SK-N-SH treated with all-trans-retinoic acid at 6 μM for 48 hours (cell line): ENCODE measurements around the gene LCN12.

ENCODE experiments used
- ATAC-seq: fragments of 200-7000 bp; cut with Tn5 transposase; 3 replicates; pipeline ENCODE4 v1.9.1; 2020; ENCODE audit warnings: mild to moderate bottlenecking, moderate library complexity
- ARNTL ChIP-seq: fragments of 450-650 bp; formaldehyde crosslinking; IDR thresholded peaks from 2 replicates; pipeline ENCODE4 v1.5.0; 2020; ENCODE audit warnings: low read depth, mild to moderate bottlenecking, moderate library complexity, borderline replicate concordance
- CREB5 ChIP-seq: fragments of 250-450 bp; sonication (Bioruptor Pico); IDR thresholded peaks from 2 replicates; pipeline ENCODE4 v1.5.1; 2020; ENCODE audit warnings: low read depth, mild to moderate bottlenecking, moderate library complexity
- CSDC2 ChIP-seq: fragments of 250-450 bp; sonication (Bioruptor Pico); IDR thresholded peaks from 2 replicates; pipeline ENCODE4 v1.5.0; 2020; ENCODE audit warnings: mild to moderate bottlenecking, moderate library complexity
- ESRRG ChIP-seq: fragments of 250-450 bp; sonication (Bioruptor Pico); IDR thresholded peaks from 2 replicates; pipeline ENCODE4 v1.6.1; 2021; ENCODE audit warnings: mild to moderate bottlenecking
- ISL1 ChIP-seq: fragments of 250-450 bp; sonication (Bioruptor Pico); IDR thresholded peaks from 2 replicates; pipeline ENCODE4 v2.1.2; 2022; ENCODE audit warnings: mild to moderate bottlenecking, moderate library complexity
- OSR1 ChIP-seq: fragments of 250-450 bp; sonication (Bioruptor Pico); IDR thresholded peaks from 2 replicates; pipeline ENCODE4 v1.8.0; 2022; ENCODE audit warnings: moderate library complexity, mild to moderate bottlenecking, inconsistent platforms
- PATZ1 ChIP-seq: fragments of 250-450 bp; sonication (Bioruptor Pico); IDR thresholded peaks from 2 replicates; pipeline ENCODE4 v1.8.0; 2020; ENCODE audit warnings: mild to moderate bottlenecking, moderate library complexity, borderline replicate concordance
- POU6F1 ChIP-seq: fragments of 250-450 bp; sonication (Bioruptor Pico); IDR thresholded peaks from 2 replicates; pipeline ENCODE4 v1.8.0; 2021; ENCODE audit warnings: low read depth, mild to moderate bottlenecking, moderate library complexity, borderline replicate concordance
- PPARA ChIP-seq: fragments of 250-450 bp; sonication (Bioruptor Pico); IDR thresholded peaks from 2 replicates; pipeline ENCODE4 v1.5.0; 2020; ENCODE audit warnings: mild to moderate bottlenecking, borderline replicate concordance
- RARB ChIP-seq: fragments of 250-450 bp; sonication (Bioruptor Pico); IDR thresholded peaks from 2 replicates; pipeline ENCODE4 v1.8.0; 2021; ENCODE audit warnings: mild to moderate bottlenecking, moderate library complexity
- SNAI2 ChIP-seq: fragments of 250-450 bp; sonication (Bioruptor Pico); IDR thresholded peaks from 2 replicates; pipeline ENCODE4 v1.5.0; 2020; ENCODE audit warnings: mild to moderate bottlenecking, moderate library complexity
- TSHZ2 ChIP-seq: fragments of 250-450 bp; sonication (Bioruptor Pico); IDR thresholded peaks from 2 replicates; pipeline ENCODE4 v1.5.0; 2020; ENCODE audit warnings: mild to moderate bottlenecking, moderate library complexity
- ZFP3 ChIP-seq: fragments of 250-450 bp; sonication (Bioruptor Pico); IDR thresholded peaks from 2 replicates; pipeline ENCODE4 v1.5.0; 2020; ENCODE audit warnings: mild to moderate bottlenecking, moderate library complexity
- ZFP30 ChIP-seq: fragments of 450-650 bp; formaldehyde crosslinking; IDR thresholded peaks from 2 replicates; pipeline ENCODE4 v1.5.0; 2022; ENCODE audit warnings: mild to moderate bottlenecking, moderate library complexity
- ZNF565 ChIP-seq: fragments of 450-650 bp; formaldehyde crosslinking; conservative IDR thresholded peaks from 2 replicates; pipeline ENCODE4 v1.5.0; 2020; ENCODE audit warnings: low read depth, mild to moderate bottlenecking, moderate library complexity
- ZNF70 ChIP-seq: fragments of 450-650 bp; formaldehyde crosslinking; IDR thresholded peaks from 2 replicates; pipeline ENCODE4 v1.5.0; 2020; ENCODE audit warnings: mild to moderate bottlenecking, moderate library complexity
- ZNF8 ChIP-seq: fragments of 450-650 bp; formaldehyde crosslinking; IDR thresholded peaks from 2 replicates; pipeline ENCODE4 v1.5.0; 2020; ENCODE audit warnings: mild to moderate bottlenecking, moderate library complexity

The LCN12 gene

GRCh38 chr9:136951541-136952320 is at the start of gene LCN12:
LCN12 (plus strand) TSS chr9:136952273; CDS start chr9:136952328, 55 bp downstream.
- TF ChIP-seq ZFP30: no peak
- no peak for TF ChIP-seq ZNF8 (CRISPR knock-in tag)
- no peak for TF ChIP-seq ARNTL (CRISPR knock-in tag)
- no peak for TF ChIP-seq ZNF70 (CRISPR knock-in tag)
- no peak for TF ChIP-seq ZFP3
- no peak for TF ChIP-seq RARB
- no peak for TF ChIP-seq CSDC2
- no peak for TF ChIP-seq ESRRG (CRISPR knock-in tag)
- no peak for ATAC-seq

GRCh38 chr9:136903041-136903554 is 49.0 kb upstream of the LCN12 start:
- no peak for ATAC-seq
- no peak for TF ChIP-seq TSHZ2 (CRISPR knock-in tag)
- no peak for TF ChIP-seq PPARA (CRISPR knock-in tag)
- no peak for TF ChIP-seq ZNF70 (CRISPR knock-in tag)
- TF ChIP-seq ZNF565 (CRISPR knock-in tag): no peak
- TF ChIP-seq ZFP3: no peak
- no peak for TF ChIP-seq ESRRG (CRISPR knock-in tag)
- no peak for TF ChIP-seq PATZ1
- no peak for TF ChIP-seq ARNTL (CRISPR knock-in tag)
- TF ChIP-seq CREB5 (CRISPR knock-in tag): no peak
- no peak for TF ChIP-seq CSDC2
- no peak for TF ChIP-seq ZFP30
- TF ChIP-seq ZNF8 (CRISPR knock-in tag): no peak
- no peak for TF ChIP-seq ISL1 (CRISPR knock-in tag)
- TF ChIP-seq OSR1 (CRISPR knock-in tag): no peak
- no peak for TF ChIP-seq POU6F1

GRCh38 chr9:136906266-136906665 is 45.8 kb upstream of the LCN12 start:
- no peak for TF ChIP-seq ISL1 (CRISPR knock-in tag)
- TF ChIP-seq SNAI2 (CRISPR knock-in tag): no peak
- TF ChIP-seq OSR1 (CRISPR knock-in tag): no peak
- TF ChIP-seq, all 23 proteins: peak for 0
- ATAC-seq: no peak

GRCh38 chr9:136907011-136907914 is 44.8 kb upstream of the LCN12 start:
- TF ChIP-seq ISL1 (CRISPR knock-in tag): no peak
- no peak for TF ChIP-seq CREB5 (CRISPR knock-in tag)
- TF ChIP-seq TSHZ2 (CRISPR knock-in tag): no peak
- no peak for TF ChIP-seq CSDC2
- ATAC-seq: no peak
